ENCODE data around the gene CELF2. TPM values are rescaled to one million over a fixed set of nuclear protein-coding genes. Genes with fewer than 3 reads are reported as not detected.

The CELF2 gene
- total RNA-seq, 1 experiment from 2014 or later = 28.7 TPM

- no peaks in the 10 kb centered on the region for H3K27me3 Mint-ChIP-seq (ENCODE audit: low read depth)
- Histone ChIP-seq H3K79me1 (ENCODE audit: insufficient read depth, low read depth, low read length, poor library complexity, severe bottlenecking) (no peaks in the 10 kb centered on the region), H2BK15ac (ENCODE audit: low read depth, low read length) (no peak overlapping the region)
Observed at GRCh38 chr10:11048707-11049278, 31.1 kb downstream of the CELF2 start.

More at GRCh38 chr10:11048707-11049278, 31.1 kb downstream of the CELF2 start:
- Histone ChIP-seq H3K79me2 (ENCODE audit: insufficient read depth, low read length) (no peaks in the 10 kb centered on the region), H4K5ac (ENCODE audit: insufficient read length, low read depth, low read length) (no peak overlapping the region), H3K23ac (ENCODE audit: insufficient read length, low read depth, low read length) (no peak overlapping the region), H3K23me2 (ENCODE audit: insufficient read length, low read depth, low read length, poor library complexity, severe bottlenecking) (no peaks in the 10 kb centered on the region), H3K27ac (ENCODE audit: insufficient read length, low read depth, low read length) (no peak overlapping the region), H3K4ac (ENCODE audit: low read depth, low read length) (no peak overlapping the region), H2BK5ac (ENCODE audit: insufficient read length, low read length) (no peak overlapping the region), H3K9ac (ENCODE audit: extremely low read depth, insufficient read length, low read length) (no peak overlapping the region), H3K4me2 (ENCODE audit: insufficient read depth, insufficient read length, low read length) (no peak overlapping the region), H2BK20ac (ENCODE audit: low read depth, low read length, poor library complexity, severe bottlenecking) (no peak overlapping the region), H3K18ac (ENCODE audit: insufficient read length, low read depth, low read length) (no peak overlapping the region), H2BK120ac (ENCODE audit: low read depth, low read length, poor library complexity, severe bottlenecking) (no peak overlapping the region), H3K14ac (ENCODE audit: insufficient read depth, low read length) (no peak overlapping the region), H3K56ac (ENCODE audit: insufficient read length, low read depth, low read length) (no peak overlapping the region), H3T11ph (ENCODE audit: low read length) (no peak overlapping the region), H2AFZ (ENCODE audit: low read length) (no peak overlapping the region), H3K27me3 (ENCODE audit: insufficient read depth, low read length) (no peaks in the 10 kb centered on the region), H4K91ac (ENCODE audit: insufficient read length, low read depth, low read length) (no peak overlapping the region), H3K9me3 (ENCODE audit: control insufficient read depth, low read depth, low read length) (no peaks in the 10 kb centered on the region), H4K8ac (replicated peaks; ENCODE audit: insufficient read length, low read depth, low read length) (no peak overlapping the region), H2AK5ac (ENCODE audit: insufficient read length, low read length) (no peak overlapping the region), H4K20me1 (ENCODE audit: control insufficient read depth, insufficient read depth, insufficient read length) (no peaks in the 10 kb centered on the region), H3K4me1 (ENCODE audit: insufficient read depth, low read length) (no peaks in the 10 kb centered on the region; the same call in 1 of the 2 replicates), H2BK12ac (ENCODE audit: insufficient read length, low read depth, low read length) (no peak overlapping the region)
- no CpG with 5 or more reads among the region's 1 CpG for WGBS (ENCODE audit: extremely low coverage, insufficient read length, low lambda C conversion rate)
- TF ChIP-seq, protein P1, sequence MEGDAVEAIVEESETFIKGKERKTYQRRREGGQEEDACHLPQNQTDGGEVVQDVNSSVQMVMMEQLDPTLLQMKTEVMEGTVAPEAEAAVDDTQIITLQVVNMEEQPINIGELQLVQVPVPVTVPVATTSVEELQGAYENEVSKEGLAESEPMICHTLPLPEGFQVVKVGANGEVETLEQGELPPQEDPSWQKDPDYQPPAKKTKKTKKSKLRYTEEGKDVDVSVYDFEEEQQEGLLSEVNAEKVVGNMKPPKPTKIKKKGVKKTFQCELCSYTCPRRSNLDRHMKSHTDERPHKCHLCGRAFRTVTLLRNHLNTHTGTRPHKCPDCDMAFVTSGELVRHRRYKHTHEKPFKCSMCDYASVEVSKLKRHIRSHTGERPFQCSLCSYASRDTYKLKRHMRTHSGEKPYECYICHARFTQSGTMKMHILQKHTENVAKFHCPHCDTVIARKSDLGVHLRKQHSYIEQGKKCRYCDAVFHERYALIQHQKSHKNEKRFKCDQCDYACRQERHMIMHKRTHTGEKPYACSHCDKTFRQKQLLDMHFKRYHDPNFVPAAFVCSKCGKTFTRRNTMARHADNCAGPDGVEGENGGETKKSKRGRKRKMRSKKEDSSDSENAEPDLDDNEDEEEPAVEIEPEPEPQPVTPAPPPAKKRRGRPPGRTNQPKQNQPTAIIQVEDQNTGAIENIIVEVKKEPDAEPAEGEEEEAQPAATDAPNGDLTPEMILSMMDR (conservative IDR thresholded peaks at IDR 0.05) = no peak
- Mint-ChIP-seq H3K9me3 (no peaks in the 10 kb centered on the region), H3K4me1 (peaks cover 36% of the 10 kb centered on the region in 2 experiments), H3K27ac (no peak overlapping the region), H3K4me3 (no peak overlapping the region), H3K36me3 (ENCODE audit: insufficient read depth in 1 of 3, low read depth in 3 of 3) (no peaks in the 10 kb centered on the region)
- DNase-seq = no peak
